Neural cell (in vitro differentiated cells): ENCODE measurements around the gene MARCHF6. TPM values are rescaled to one million over a fixed set of nuclear protein-coding genes. Genes with fewer than 3 reads are reported as not detected.

Source experiments
- H2AFZ ChIP-seq: fragments of 200-600, 300-800 bp; sonication (generic), shearing (Covaris generic); 2 replicates; pipeline ENCODE4 v1.6.0; 2014; ENCODE audit warnings: low read depth, mild to moderate bottlenecking, antibody characterized with exemption, low read length, moderate library complexity
- H3F3A ChIP-seq: fragments of 200-600 bp; shearing (Covaris generic); 2 replicates; pipeline ENCODE4 v1.6.1; 2016; ENCODE audit warnings: mild to moderate bottlenecking, moderate library complexity, mixed read lengths, antibody characterized with exemption, low read length; ENCODE audit not compliant: insufficient read depth, poor library complexity, severe bottlenecking
- H3K27ac ChIP-seq: fragments of 200-600, 300-800 bp; sonication (generic), shearing (Covaris generic); 2 replicates; pipeline ENCODE4 v1.5.1; 2014; ENCODE audit warnings: mild to moderate bottlenecking, low read length, moderate library complexity
- H3K27me3 ChIP-seq: fragments of 300-800, 200-600 bp; sonication (generic), shearing (Covaris generic); 2 replicates; pipeline ENCODE4 v1.6.0; 2014; ENCODE audit warnings: mild to moderate bottlenecking, low read depth, low read length, moderate library complexity; ENCODE audit not compliant: insufficient read depth
- H3K36me3 ChIP-seq: fragments of 300-800, 200-600 bp; sonication (generic), shearing (Covaris generic); 2 replicates; pipeline ENCODE4 v1.5.1; 2014; ENCODE audit warnings: mild to moderate bottlenecking, antibody characterized with exemption, low read length, moderate library complexity; ENCODE audit not compliant: insufficient read depth
- H3K4me2 ChIP-seq: fragments of 300-800, 200-600 bp; sonication (generic), shearing (Covaris generic); 2 replicates; pipeline ENCODE4 v1.6.0; 2014; ENCODE audit warnings: mild to moderate bottlenecking, low read length
- H3K4me3 ChIP-seq: fragments of 300-800, 200-600 bp; sonication (generic), shearing (Covaris generic); 2 replicates; pipeline ENCODE4 v1.5.1; 2014; ENCODE audit warnings: mild to moderate bottlenecking, low read length, moderate library complexity
- H3K79me2 ChIP-seq: fragments of 200-600 bp; shearing (Covaris generic); replicated peaks from 2 replicates; pipeline ENCODE4 v1.6.0; 2014; ENCODE audit warnings: mild to moderate bottlenecking, low read length, moderate library complexity; ENCODE audit not compliant: insufficient read depth
- H3K9ac ChIP-seq: fragments of 300-800, 200-600 bp; sonication (generic), shearing (Covaris generic); 2 replicates; pipeline ENCODE4 v1.6.1; 2016; ENCODE audit warnings: mild to moderate bottlenecking, low read length, mixed read lengths
- H3K9me2 ChIP-seq: fragments of 200-600 bp; shearing (Covaris generic); 2 replicates; pipeline ENCODE4 v1.6.1; 2016; ENCODE audit warnings: mild to moderate bottlenecking, low read length, mixed read lengths; ENCODE audit not compliant: insufficient read depth
- H3K9me3 ChIP-seq: fragments of 200-600, 300-800 bp; sonication (generic), shearing (Covaris generic); 2 replicates; pipeline ENCODE4 v1.6.1; 2016; ENCODE audit warnings: mild to moderate bottlenecking, mixed run types, low read length, moderate library complexity, mixed read lengths
- H4K20me1 ChIP-seq: fragments of 200-600 bp; shearing (Covaris generic); 2 replicates; pipeline ENCODE4 v1.6.1; 2016; ENCODE audit warnings: mild to moderate bottlenecking, mixed run types; ENCODE audit not compliant: insufficient read depth
- CTCF ChIP-seq: fragments of 450-650 bp; IDR thresholded peaks from 2 replicates; pipeline ENCODE4 v1.5.1; 2014; ENCODE audit warnings: antibody characterized with exemption, mild to moderate bottlenecking, moderate library complexity; ENCODE audit not compliant: poor library complexity, severe bottlenecking
- EP300 ChIP-seq: fragments of 450-650 bp; conservative IDR thresholded peaks from 2 replicates; pipeline ENCODE4 v1.6.1; 2014; ENCODE audit warnings: antibody characterized with exemption, mild to moderate bottlenecking, moderate library complexity; ENCODE audit not compliant: poor library complexity, severe bottlenecking
- EZH2 ChIP-seq: fragments of 200-600, 300-800 bp; shearing (Covaris generic), sonication (generic); IDR thresholded peaks from 2 replicates; pipeline ENCODE4 v1.6.1; 2014; ENCODE audit warnings: antibody characterized with exemption, low read length, borderline replicate concordance, mild to moderate bottlenecking; ENCODE audit not compliant: insufficient read depth, poor library complexity, severe bottlenecking
- MXI1 ChIP-seq: fragments of 450-650 bp; conservative IDR thresholded peaks from 2 replicates; pipeline ENCODE4 v1.6.1; 2014; ENCODE audit warnings: antibody characterized with exemption, mild to moderate bottlenecking; ENCODE audit not compliant: poor library complexity, severe bottlenecking
- POLR2AphosphoS5 ChIP-seq: IDR thresholded peaks from 2 replicates; pipeline ENCODE4 v1.6.1; 2012
- RAD21 ChIP-seq: fragments of 450-650 bp; conservative IDR thresholded peaks from 2 replicates; pipeline ENCODE4 v1.6.1; 2014; ENCODE audit warnings: antibody characterized with exemption, mild to moderate bottlenecking, moderate library complexity
- REST ChIP-seq: IDR thresholded peaks from 2 replicates; pipeline ENCODE4 v1.6.1; 2012; ENCODE audit warnings: borderline replicate concordance
- SMC3 ChIP-seq: fragments of 450-650 bp; conservative IDR thresholded peaks from 2 replicates; pipeline ENCODE4 v1.6.1; 2014; ENCODE audit warnings: antibody characterized with exemption, mild to moderate bottlenecking, moderate library complexity; ENCODE audit not compliant: poor library complexity
- TAF1 ChIP-seq: IDR thresholded peaks from 2 replicates; pipeline ENCODE4 v1.6.1; 2012; ENCODE audit warnings: low read depth
- polyA plus RNA-seq: library from polyadenylated mRNA; depleted of rRNA; stranded (reverse); fragments of >200 nt; gene quantifications from 2 replicates; pipeline ENCODE4 v1.2.3, GENCODE V29; 2014

Gene MARCHF6
- polyA plus RNA-seq, 1 donor from 2014 or later = 282 TPM

GRCh38 chr5:10331341-10331796, 22.1 kb upstream of the MARCHF6 start:
- Histone ChIP-seq H3K9ac (no peak overlapping the region), H3K9me3 (no peaks in the 10 kb centered on the region), H3K4me3 (no peak overlapping the region), H4K20me1 (no peaks in the 10 kb centered on the region), H3K27me3 (peaks cover 21% of the 10 kb centered on the region), H3F3A (no peaks in the 10 kb centered on the region), H2AFZ (no peak overlapping the region), H3K9me2 (no peaks in the 10 kb centered on the region), H3K36me3 (no peaks in the 10 kb centered on the region), H3K27ac (no peak overlapping the region), H3K79me2 (no peaks in the 10 kb centered on the region), H3K4me2 (no peak overlapping the region)
- TF ChIP-seq EZH2 (no peak), EP300 (no peak), CTCF (no peak), POLR2AphosphoS5 (no peak), TAF1 (no peak), SMC3 (no peak), MXI1 (no peak), REST (no peak), RAD21 (no peak)

- Histone ChIP-seq H3F3A (no peaks in the 10 kb centered on the region), H3K27ac (no peak overlapping the region), H3K9me2 (no peaks in the 10 kb centered on the region), H3K9ac (no peak overlapping the region), H3K4me3 (no peak overlapping the region), H4K20me1 (no peaks in the 10 kb centered on the region), H3K36me3 (no peaks in the 10 kb centered on the region), H3K9me3 (no peaks in the 10 kb centered on the region), H3K27me3 (peaks cover 21% of the 10 kb centered on the region), H3K79me2 (no peaks in the 10 kb centered on the region), H2AFZ (no peak overlapping the region), H3K4me2 (no peak overlapping the region)
- TF ChIP-seq EP300 (no peak), SMC3 (no peak), POLR2AphosphoS5 (no peak), CTCF (no peak), RAD21 (no peak), MXI1 (no peak), REST (no peak), TAF1 (no peak), EZH2 (no peak)
These were observed 21.2 kb upstream of the MARCHF6 start for GRCh38 chr5:10332301-10332700.
